ENCODE measurements around the gene ARNT2. TPM values are rescaled to one million over a fixed set of nuclear protein-coding genes. Genes with fewer than 3 reads are reported as not detected.
A peak's percentile ranks its signal among the peaks of the same experiment; 100 is the strongest.

The ARNT2 gene
- total and polyA plus RNA-seq, 3 experiments from 2014 or later: 0.11 to 0.13 TPM; not detected in 1

DNA sequence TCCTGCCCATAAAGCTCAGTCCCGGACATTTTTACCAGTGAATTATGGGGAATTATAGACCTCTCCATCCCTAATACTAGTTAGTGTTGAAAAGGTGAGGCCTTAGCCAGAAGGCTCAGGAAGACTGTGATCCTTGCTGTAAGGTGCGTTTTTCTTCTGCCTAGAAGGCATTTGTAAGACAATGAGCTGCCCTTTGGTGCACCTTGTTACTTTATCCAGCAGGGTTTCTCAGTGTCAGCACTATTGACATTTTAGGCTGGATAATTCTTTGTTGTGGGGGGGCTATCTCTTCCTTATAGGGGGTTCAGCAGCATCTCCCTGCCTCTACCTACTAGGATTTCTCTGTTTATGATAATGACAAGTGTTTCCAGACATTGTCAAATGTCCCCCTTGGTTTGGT is 182.8 kb downstream of the ARNT2 start:
- Histone ChIP-seq H3K4me3 (ENCODE audit: low read length) (no peak overlapping the region), H3K4me1 (ENCODE audit: insufficient read depth, low read length) (no peaks in the 10 kb centered on the region), H3K27me3 (ENCODE audit: insufficient read depth, low read length, poor library complexity, severe bottlenecking) (no peaks in the 10 kb centered on the region), H3K9me3 (ENCODE audit: low read length) (no peaks in the 10 kb centered on the region), H3K27ac (ENCODE audit: low read depth, low read length) (no peak overlapping the region), H3K36me3 (ENCODE audit: insufficient read depth, low read length) (no peaks in the 10 kb centered on the region)
- POLR2A ChIA-PET: no interaction called here
- Mint-ChIP-seq H3K36me3 (no peaks in the 10 kb centered on the region), H3K9me3 (no peaks in the 10 kb centered on the region), H3K4me1 (no peaks in the 10 kb centered on the region), H3K27me3 (peaks cover 2 to 3% of the 10 kb centered on the region in 2 donors), H3K4me3 (no peak overlapping the region), H3K27ac (no peak overlapping the region)
- DNase-seq: no peak
- CTCF ChIA-PET: interaction anchor here (0.7 to 1.1 kb wide), 2 partner anchors 9 to 189 kb away, joined by 3 read pairs; no protein-coding TSS in a partner anchor

DNA sequence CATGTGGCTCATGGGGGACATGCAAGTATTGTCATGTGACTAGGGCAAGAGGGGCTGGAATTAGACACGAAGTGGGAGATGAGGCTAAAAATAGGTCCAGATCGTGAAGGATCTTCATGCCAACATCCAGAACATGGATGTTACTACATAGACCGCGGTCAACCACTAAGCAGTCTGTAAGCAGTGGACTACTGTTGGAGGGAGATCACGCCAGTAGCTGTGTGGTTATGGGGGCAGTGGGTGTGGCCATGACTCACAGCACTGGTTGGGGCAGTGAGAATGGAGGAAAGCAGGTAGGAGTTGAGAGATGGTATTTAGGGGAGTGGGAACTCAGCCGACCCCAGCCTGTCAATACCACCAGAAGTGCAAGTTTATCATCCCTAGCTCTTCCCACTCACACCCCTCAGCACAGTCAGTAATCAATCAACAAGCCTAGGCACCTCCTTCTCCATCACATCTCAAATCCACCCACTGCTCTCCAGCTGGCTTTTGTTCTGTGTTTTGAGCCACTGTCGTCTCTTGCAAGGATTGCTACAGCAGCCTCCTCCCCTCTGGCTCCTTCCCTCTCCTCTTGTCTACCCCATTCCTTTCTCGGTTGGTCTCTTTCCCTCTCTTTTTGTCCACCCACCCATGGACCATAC is 183.8 kb downstream of the ARNT2 start:
- no peaks in the 10 kb centered on the region for H3K9me3 ChIP-seq (ENCODE audit: low read length)
- H3K27ac ChIP-seq (ENCODE audit: low read depth, low read length): no peak overlapping the region
- Mint-ChIP-seq H3K9me3 (no peaks in the 10 kb centered on the region), H3K27ac (no peak overlapping the region), H3K27me3 (peaks cover 3 to 8% of the 10 kb centered on the region in 2 donors), H3K36me3 (no peaks in the 10 kb centered on the region), H3K4me3 (no peak overlapping the region), H3K4me1 (no peaks in the 10 kb centered on the region)
- POLR2A ChIA-PET: no interaction called here
- H3K4me1 ChIP-seq (ENCODE audit: insufficient read depth, low read length): no peaks in the 10 kb centered on the region
- CTCF ChIA-PET: interaction anchor here (1.1 kb wide), 1 partner anchor 8 kb away, joined by 3 read pairs; no protein-coding TSS in a partner anchor
- H3K4me3 ChIP-seq (ENCODE audit: low read length): no peak overlapping the region
- H3K27me3 ChIP-seq (ENCODE audit: insufficient read depth, low read length, poor library complexity, severe bottlenecking): no peaks in the 10 kb centered on the region
- no peaks in the 10 kb centered on the region for H3K36me3 ChIP-seq (ENCODE audit: insufficient read depth, low read length)
- no peak for DNase-seq

DNA sequence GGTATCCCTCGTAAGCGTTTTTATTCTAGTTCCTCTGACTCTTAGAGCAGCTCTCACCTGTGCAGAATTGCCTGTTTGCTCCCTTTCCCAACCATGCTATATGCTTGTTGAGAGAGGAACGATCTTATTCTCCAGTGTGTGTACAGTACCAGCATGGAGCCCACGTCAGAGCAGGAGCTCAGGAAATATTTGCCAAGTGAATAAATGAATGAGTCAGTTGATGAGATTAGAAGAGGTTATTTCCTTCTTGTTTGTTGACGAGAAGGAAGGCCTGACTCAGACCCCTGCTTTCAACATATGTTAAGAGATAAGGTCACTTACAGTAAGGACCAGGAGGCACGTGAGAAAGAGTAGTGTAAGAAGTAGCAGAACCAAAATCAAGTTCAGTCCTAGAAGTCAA is 184.6 kb downstream of the ARNT2 start:
- peaks cover 3 to 8% of the 10 kb centered on the region in 2 donors for H3K27me3 Mint-ChIP-seq
- CTCF ChIA-PET: no interaction called here
- Histone ChIP-seq H3K36me3 (ENCODE audit: insufficient read depth, low read length) (no peaks in the 10 kb centered on the region), H3K4me1 (ENCODE audit: insufficient read depth, low read length) (no peaks in the 10 kb centered on the region), H3K9me3 (ENCODE audit: low read length) (no peaks in the 10 kb centered on the region), H3K27me3 (ENCODE audit: insufficient read depth, low read length, poor library complexity, severe bottlenecking) (no peaks in the 10 kb centered on the region), H3K27ac (ENCODE audit: low read depth, low read length) (no peak overlapping the region), H3K4me3 (ENCODE audit: low read length) (no peak overlapping the region)
- no peaks in the 10 kb centered on the region for H3K4me1 Mint-ChIP-seq
- no peak overlapping the region for H3K4me3 Mint-ChIP-seq
- H3K9me3 Mint-ChIP-seq: no peaks in the 10 kb centered on the region
- peak overlapping the region in 1 of 8 donors; percentile 66 for H3K27ac Mint-ChIP-seq
- no peak for DNase-seq
- no peaks in the 10 kb centered on the region for H3K36me3 Mint-ChIP-seq
- POLR2A ChIA-PET: no interaction called here

DNA sequence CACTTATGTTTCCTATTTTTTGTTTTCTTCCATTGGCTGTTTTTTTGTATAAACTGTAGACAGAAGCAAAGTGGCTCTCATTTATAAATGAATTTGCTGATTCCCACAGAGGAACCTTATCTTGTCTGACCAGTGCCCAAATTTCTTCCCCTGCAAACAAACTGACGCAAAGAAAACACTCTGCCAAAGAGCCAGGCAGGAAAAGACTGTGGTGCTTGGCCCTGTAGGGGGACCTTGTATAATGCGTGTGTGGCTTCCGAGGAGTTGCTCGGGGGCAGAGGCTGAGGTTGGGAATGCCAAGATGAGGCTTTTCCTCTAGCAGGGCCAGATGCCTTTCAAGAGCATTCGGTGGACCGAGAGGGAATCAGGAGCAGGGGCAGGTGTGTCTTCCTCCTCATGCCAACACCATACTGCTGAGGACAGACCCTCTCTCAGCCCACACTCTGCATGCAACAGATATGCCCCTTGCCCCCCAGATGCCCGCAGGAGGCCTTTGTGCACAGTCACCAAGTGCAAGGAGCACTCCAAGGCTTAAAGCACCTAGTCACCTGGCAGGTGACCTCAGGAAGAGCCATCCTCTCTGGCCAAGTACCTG is 186.7 kb downstream of the ARNT2 start:
- Mint-ChIP-seq H3K9me3 (no peaks in the 10 kb centered on the region), H3K27ac (no peak overlapping the region), H3K27me3 (peaks cover 7 to 12% of the 10 kb centered on the region in 2 donors), H3K4me3 (no peak overlapping the region), H3K36me3 (no peaks in the 10 kb centered on the region), H3K4me1 (no peaks in the 10 kb centered on the region)
- no peak overlapping the region for H3K4me3 ChIP-seq (ENCODE audit: low read length)
- no peaks in the 10 kb centered on the region for H3K4me1 ChIP-seq (ENCODE audit: insufficient read depth, low read length)
- no peaks in the 10 kb centered on the region for H3K27me3 ChIP-seq (ENCODE audit: insufficient read depth, low read length, poor library complexity, severe bottlenecking)
- no peak for DNase-seq
- no peak overlapping the region for H3K27ac ChIP-seq (ENCODE audit: low read depth, low read length)
- ChIA-PET CTCF (no interaction called here), POLR2A (no interaction called here)
- H3K9me3 ChIP-seq (ENCODE audit: low read length): no peaks in the 10 kb centered on the region
- H3K36me3 ChIP-seq (ENCODE audit: insufficient read depth, low read length): no peaks in the 10 kb centered on the region

DNA sequence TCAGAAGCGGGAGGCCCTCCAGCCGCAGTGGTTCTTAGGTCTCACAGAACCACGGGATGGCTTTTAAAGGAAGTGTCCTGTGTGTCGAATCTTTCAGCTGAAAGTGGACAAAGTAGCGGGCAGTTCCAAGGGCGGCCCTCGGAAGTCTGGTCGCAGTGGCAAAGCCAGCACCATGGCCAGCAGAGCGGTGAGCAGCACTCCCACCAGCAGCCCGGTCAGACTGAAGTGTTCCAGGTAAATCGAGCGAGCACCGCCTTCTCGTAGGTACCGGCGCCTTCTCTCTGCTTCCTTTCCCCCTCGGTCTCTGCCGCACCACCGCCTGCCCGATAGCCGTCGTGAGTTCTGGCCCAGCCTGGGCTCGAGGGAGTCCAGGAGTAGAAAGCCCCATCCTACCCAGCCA is 187.3 kb downstream of the ARNT2 start:
- no peak overlapping the region for H3K27ac ChIP-seq (ENCODE audit: low read depth, low read length)
- H3K4me1 Mint-ChIP-seq: no peaks in the 10 kb centered on the region
- no peaks in the 10 kb centered on the region for H3K36me3 Mint-ChIP-seq
- no peaks in the 10 kb centered on the region for H3K9me3 Mint-ChIP-seq
- no peaks in the 10 kb centered on the region for H3K27me3 ChIP-seq (ENCODE audit: insufficient read depth, low read length, poor library complexity, severe bottlenecking)
- no peak overlapping the region for H3K4me3 ChIP-seq (ENCODE audit: low read length)
- H3K4me1 ChIP-seq (ENCODE audit: insufficient read depth, low read length): no peaks in the 10 kb centered on the region
- no peak for DNase-seq
- no peak overlapping the region for H3K27ac Mint-ChIP-seq
- POLR2A ChIA-PET: no interaction called here
- CTCF ChIA-PET: no interaction called here
- no peaks in the 10 kb centered on the region for H3K36me3 ChIP-seq (ENCODE audit: insufficient read depth, low read length)
- peaks cover 8 to 14% of the 10 kb centered on the region in 2 donors for H3K27me3 Mint-ChIP-seq
- no peak overlapping the region for H3K4me3 Mint-ChIP-seq
- no peaks in the 10 kb centered on the region for H3K9me3 ChIP-seq (ENCODE audit: low read length)

DNA sequence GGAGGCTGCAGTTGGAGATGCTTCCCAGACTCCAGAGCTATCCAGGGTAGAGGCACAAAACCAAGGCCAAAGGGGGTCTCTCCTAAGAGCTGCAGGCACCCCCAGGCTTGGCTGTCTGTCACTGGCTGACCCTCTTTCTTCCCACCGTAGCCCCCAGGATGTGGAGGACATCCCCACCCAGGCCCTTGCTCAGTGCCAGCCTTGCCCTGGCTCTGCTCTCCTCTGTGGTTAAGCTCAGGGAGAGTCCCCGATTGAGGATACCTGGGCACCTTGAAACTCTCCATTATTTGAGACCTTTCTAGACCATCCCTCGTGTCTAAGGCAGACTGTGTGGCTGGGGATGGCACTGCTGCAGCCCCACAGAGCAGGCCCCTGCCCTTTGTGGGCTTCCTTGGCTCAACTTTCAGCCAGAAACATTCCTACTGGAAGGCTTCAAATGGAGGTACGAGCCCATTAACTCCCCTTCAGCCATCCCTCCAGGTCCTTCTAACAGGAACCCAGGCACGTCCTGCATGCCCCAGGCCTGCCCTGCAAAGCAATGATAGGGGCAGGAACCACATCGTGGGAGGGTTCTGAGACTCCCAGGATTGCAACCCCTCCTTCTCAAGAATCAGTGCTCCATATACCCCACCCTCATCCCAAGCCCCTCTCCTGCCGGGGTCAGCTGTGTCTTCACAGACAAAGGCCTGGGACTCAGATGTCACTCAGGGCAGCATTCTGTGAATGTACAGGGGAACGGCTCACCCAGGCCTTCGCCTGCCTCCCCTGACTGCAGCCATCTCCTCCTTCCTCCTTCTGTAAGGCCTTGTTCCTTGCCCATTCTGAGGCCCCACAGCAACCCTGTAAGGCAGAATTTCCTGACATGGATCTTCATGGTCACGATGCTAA is 188.0 kb downstream of the ARNT2 start:
- ChIA-PET CTCF (no interaction called here), POLR2A (no interaction called here)
- Mint-ChIP-seq H3K27me3 (peaks cover 8 to 14% of the 10 kb centered on the region in 2 donors), H3K36me3 (no peaks in the 10 kb centered on the region), H3K4me1 (no peaks in the 10 kb centered on the region), H3K4me3 (no peak overlapping the region), H3K9me3 (no peaks in the 10 kb centered on the region), H3K27ac (peak overlapping the region in 2 of 8 donors; percentile 36 to 48)
- Histone ChIP-seq H3K9me3 (ENCODE audit: low read length) (no peaks in the 10 kb centered on the region), H3K27me3 (ENCODE audit: insufficient read depth, low read length, poor library complexity, severe bottlenecking) (no peaks in the 10 kb centered on the region), H3K27ac (ENCODE audit: low read depth, low read length) (no peak overlapping the region), H3K36me3 (ENCODE audit: insufficient read depth, low read length) (no peaks in the 10 kb centered on the region), H3K4me3 (ENCODE audit: low read length) (no peak overlapping the region), H3K4me1 (ENCODE audit: insufficient read depth, low read length) (no peaks in the 10 kb centered on the region)
- DNase-seq: no peak

DNA sequence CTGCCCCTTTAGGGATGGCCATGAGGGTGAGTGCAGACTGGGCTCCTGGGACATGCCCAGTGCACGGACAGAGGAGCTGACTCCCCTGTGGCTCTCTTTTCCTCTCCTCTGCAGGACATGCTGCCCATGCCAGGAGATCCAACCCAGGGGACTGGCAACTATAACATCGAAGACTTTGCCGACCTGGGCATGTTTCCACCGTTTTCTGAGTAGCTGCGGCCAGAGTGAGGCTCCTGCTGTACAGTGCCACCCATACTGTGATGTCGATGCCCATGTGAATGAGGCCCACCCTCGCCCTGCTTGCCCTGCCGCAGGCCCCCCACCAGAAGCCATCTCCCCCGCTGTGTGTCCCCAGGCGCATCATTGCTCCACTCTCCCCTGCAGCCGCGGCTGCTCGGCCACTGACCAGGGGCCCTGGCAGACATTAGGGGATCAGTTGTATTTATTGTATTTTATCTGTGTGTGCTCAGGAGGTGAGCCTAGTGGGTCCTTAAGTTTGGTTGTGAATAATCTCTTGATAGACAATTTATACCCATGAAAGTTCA is 189.4 kb downstream of the ARNT2 start:
- no peaks in the 10 kb centered on the region for H3K9me3 Mint-ChIP-seq
- H3K4me1 ChIP-seq (ENCODE audit: insufficient read depth, low read length): no peaks in the 10 kb centered on the region
- no peaks in the 10 kb centered on the region for H3K4me1 Mint-ChIP-seq
- DNase-seq: no peak
- ChIA-PET POLR2A (no interaction called here), CTCF (no interaction called here)
- no peaks in the 10 kb centered on the region for H3K27me3 ChIP-seq (ENCODE audit: insufficient read depth, low read length, poor library complexity, severe bottlenecking)
- H3K9me3 ChIP-seq (ENCODE audit: low read length): no peaks in the 10 kb centered on the region
- no peak overlapping the region for H3K4me3 ChIP-seq (ENCODE audit: low read length)
- no peak overlapping the region for H3K27ac Mint-ChIP-seq
- no peak overlapping the region for H3K4me3 Mint-ChIP-seq
- no peak overlapping the region for H3K27ac ChIP-seq (ENCODE audit: low read depth, low read length)
- no peaks in the 10 kb centered on the region for H3K36me3 ChIP-seq (ENCODE audit: insufficient read depth, low read length)
- no peaks in the 10 kb centered on the region for H3K36me3 Mint-ChIP-seq
- peaks cover 11 to 14% of the 10 kb centered on the region in 2 donors for H3K27me3 Mint-ChIP-seq
